Lower leg skin (tissue), 4 donors: ENCODE measurements around the gene PLEKHA6. TPM values are rescaled to one million over a fixed set of nuclear protein-coding genes. Genes with fewer than 3 reads are reported as not detected.

Experiments
- DNase-seq, 2 donors: peaks; one replicate each; pipeline ENCODE4 v3.0.0-alpha.2; 2019; ENCODE audit warnings: low spot score in 2 of 2
- H3K4me3 ChIP-seq: fragments of 200-600 bp; sonication (generic); 2 replicates; pipeline ENCODE4 v1.5.1; 2017; ENCODE audit warnings: mild to moderate bottlenecking, low read depth; ENCODE audit not compliant: poor library complexity, severe bottlenecking
- POLR2A ChIP-seq, 2 donors: fragments of 450-650 bp; IDR thresholded peaks; one replicate each; pipeline ENCODE4 v1.6.1; 2016 to 2017; ENCODE audit warnings: antibody characterized with exemption in 2 of 2, mild to moderate bottlenecking in 1 of 2, moderate library complexity in 1 of 2
- WGBS, 2 donors: methylation state at CpG; one replicate each; pipeline ENCODE4 v1.1.5; 2018; 5-methylcytosine and 5-hydroxymethylcytosine counted together
- intact Hi-C: fragments of 100-400 bp; cut with DNase I; formaldehyde crosslinking; loops from one replicate; pipeline ENCODE4 v1.15.0; 2023; ENCODE audit warnings: low total_unique reads
- total RNA-seq, 4 donors: library from RNA; depleted of rRNA; stranded (reverse); fragments of >200 nt; gene quantifications; one replicate each; pipeline ENCODE4 v1.1.0, GENCODE V29; 2016
- TF ChIP-seq, protein P1 (sequence below), 3 donors: fragments of 450-650 bp; IDR thresholded peaks; one replicate each; pipeline ENCODE4 v1.5.1; 2016; ENCODE audit warnings: antibody characterized with exemption in 3 of 3, mild to moderate bottlenecking in 3 of 3, moderate library complexity in 2 of 3

PLEKHA6 gene
- total RNA-seq, 4 donors from 2014 or later = 1.7 to 16.4 (median 11.1) TPM

DNA sequence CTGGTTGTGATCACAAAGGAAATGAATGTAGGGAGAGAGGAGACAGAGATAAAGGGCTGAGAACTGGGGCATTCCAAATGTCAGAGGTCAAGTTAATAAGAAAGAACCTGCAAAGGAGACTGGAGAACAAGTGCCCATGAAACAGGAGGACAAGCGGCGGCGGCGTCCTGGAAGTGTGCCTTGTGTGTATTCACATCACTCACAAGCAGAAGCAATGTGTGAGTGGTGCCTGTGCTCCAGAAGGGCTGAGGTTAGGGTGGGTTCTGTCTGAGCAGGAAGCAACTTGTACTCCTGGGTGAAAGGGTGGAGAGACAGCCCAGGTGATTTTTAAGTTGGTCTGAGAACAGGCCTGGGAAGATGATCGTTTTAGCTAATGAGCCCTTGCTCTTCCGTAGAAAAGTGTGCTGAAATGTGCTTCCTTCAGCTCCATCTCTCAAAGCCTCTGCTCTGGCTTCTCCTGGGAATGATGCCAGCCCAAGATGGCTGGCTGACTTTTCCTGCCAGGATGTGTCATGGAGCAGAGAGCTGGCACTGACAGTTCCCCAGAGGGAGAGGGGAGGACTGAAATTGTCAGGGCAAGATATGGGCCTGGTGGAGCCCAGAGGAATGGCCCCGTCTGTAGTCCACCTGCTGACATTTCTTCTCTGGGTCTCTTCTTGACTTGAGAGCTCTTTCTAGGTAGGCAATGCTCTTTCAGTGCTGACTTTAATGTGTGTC lies 25.1 kb upstream of the PLEKHA6 start:
- DNase-seq = no peak
- no peak for TF ChIP-seq POLR2A (IDR thresholded peaks at IDR 0.05)
- TF ChIP-seq, protein P1, sequence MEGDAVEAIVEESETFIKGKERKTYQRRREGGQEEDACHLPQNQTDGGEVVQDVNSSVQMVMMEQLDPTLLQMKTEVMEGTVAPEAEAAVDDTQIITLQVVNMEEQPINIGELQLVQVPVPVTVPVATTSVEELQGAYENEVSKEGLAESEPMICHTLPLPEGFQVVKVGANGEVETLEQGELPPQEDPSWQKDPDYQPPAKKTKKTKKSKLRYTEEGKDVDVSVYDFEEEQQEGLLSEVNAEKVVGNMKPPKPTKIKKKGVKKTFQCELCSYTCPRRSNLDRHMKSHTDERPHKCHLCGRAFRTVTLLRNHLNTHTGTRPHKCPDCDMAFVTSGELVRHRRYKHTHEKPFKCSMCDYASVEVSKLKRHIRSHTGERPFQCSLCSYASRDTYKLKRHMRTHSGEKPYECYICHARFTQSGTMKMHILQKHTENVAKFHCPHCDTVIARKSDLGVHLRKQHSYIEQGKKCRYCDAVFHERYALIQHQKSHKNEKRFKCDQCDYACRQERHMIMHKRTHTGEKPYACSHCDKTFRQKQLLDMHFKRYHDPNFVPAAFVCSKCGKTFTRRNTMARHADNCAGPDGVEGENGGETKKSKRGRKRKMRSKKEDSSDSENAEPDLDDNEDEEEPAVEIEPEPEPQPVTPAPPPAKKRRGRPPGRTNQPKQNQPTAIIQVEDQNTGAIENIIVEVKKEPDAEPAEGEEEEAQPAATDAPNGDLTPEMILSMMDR (IDR thresholded peaks at IDR 0.05) = no peak
- intact Hi-C loops = no loop called here
- WGBS, 2 donors = 43 to 48% methylated on average over 7 of the region's 7 CpGs
- H3K4me3 ChIP-seq = no peak overlapping the region

DNA sequence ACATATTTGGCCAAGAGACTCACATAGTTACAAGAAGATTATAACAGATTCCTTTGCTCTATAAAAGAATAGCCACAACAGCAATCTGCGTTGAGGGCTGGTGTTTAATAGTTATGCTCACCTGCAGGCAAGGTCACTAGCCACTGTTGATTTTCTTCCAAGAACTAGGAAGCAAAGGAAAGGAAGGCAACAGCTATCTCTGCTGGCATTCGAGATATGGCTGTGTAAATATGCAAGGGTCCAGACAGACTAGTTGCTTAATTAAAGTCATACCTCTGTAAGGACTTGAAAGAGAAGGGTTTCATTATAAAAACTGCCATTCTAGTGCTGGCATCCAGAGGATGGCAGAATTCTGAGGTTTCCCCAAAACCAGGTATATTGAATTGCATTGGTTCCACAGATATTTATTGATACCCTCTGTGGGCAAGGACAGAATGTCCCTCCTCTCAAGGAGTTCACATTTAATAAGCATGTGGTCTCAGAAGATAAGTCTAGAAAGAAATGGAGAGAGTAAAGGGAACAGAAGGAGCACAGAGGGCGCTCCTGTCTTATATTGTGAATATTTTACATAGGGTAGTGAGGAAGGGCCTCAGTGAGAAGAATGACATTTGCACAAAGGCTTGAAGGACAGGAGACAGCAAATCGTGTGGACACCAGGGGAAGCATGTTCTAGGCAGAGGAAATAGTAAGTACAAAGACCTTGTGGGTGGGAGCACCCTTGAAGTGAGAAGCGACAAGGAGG lies 23.6 kb upstream of the PLEKHA6 start:
- WGBS, 2 donors = 83 to 85% methylated on average over 5 of the region's 5 CpGs

DNA sequence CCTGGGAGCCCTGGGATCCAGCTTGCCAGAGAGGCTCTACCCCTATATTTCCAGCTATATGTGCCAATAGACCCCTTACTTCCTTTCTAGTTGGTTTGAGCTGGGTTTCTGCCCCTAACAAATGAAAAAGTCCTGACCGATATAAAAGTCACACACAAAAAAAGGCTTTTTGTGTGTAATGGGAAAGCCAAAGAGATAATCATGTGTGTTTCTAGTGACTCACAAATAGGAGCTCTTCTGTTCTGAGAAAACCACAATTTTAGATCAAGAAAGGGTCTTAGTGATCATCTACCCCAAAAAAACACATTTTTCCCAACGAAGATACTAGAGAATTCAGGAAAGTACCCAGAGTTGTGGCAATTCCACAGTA lies 23.0 kb upstream of the PLEKHA6 start:
- no peak overlapping the region for H3K4me3 ChIP-seq
- no peak for TF ChIP-seq POLR2A (IDR thresholded peaks at IDR 0.05)
- TF ChIP-seq, protein P1 (IDR thresholded peaks at IDR 0.05) = no peak
- intact Hi-C loops = no loop called here
- WGBS, 2 donors = 45 to 91% methylated on average over 2 of the region's 2 CpGs
- no peak for DNase-seq

More for the DNA sequence above, 23.6 kb upstream of the PLEKHA6 start:
- DNase-seq = no peak
- H3K4me3 ChIP-seq = no peak overlapping the region
- no peak for TF ChIP-seq POLR2A (IDR thresholded peaks at IDR 0.05)
- TF ChIP-seq, protein P1 (IDR thresholded peaks at IDR 0.05) = no peak
- intact Hi-C loops = no loop called here

DNA sequence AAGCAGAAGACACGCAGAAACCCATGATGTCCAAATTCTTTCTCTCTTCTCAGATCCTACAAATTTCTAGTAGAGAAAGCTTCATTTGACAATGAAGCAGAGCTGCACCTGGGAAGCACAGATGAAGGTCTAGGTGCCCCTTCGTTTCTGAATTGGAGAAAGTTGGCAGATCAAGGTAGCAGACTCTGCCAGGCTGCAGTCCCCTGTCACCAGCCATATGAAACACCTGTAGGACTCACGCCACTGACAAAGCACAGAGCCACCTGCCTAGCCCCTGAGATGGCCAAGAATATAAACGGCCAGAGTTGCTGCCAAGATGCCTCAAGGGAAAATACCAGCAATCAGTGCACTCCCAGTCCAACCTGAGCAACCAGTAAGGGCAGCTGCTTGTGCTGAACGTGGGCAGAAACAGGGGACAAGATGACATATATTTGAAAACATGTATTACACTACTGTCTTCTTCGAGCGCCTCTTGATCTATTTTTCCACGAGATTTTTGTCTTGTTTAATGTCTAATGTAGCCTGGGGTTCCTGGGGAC lies 20.6 kb upstream of the PLEKHA6 start:
- DNase-seq = no peak
- H3K4me3 ChIP-seq = no peak overlapping the region
- 41 to 53% methylated on average over 8 of the region's 8 CpGs for WGBS, 2 donors
- intact Hi-C loops = no loop called here
- TF ChIP-seq, protein P1 (IDR thresholded peaks at IDR 0.05) = no peak
- TF ChIP-seq POLR2A (IDR thresholded peaks at IDR 0.05) = no peak

DNA sequence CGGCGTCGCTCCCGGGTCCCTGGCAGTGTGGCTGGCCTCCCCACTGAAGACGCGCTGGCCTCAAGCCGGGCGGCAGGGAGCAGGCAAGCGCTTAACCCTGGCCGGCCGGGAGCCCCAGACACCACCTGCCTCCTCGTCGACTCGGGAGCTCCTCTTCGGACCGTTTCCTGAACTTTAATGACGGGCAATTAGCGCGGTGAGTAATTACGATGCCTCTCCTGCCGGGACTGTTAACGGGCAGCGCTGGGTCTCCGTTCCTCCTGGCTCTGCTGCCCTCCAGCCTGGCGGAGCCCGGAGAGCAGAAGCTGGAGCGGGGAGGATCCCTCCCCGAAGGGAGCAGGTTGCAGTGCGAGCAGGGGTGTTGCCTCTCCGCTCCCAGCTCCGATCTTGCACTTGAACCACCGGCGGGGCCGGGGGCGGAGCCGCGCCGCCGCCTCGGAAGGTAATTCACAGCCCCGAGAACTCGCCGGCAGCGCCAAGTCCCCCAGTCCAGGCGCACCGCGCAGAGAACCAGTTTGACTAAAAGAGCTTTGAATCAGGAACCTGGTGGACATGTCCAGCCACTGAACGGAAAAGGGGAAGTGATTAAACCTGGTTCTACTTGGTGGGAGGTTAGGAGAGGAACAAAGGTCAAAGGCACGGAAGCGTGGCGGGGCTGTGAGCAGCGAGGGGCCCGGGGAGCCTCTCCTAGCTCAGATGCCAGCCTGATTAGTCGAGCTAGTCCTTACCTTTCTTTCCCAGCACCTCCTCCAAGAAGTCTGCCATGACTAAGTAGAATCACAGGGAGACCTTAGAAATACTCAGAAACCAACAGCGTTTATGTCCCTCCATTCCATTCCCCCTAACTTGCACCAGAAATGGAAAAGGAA lies 18.3 kb upstream of the PLEKHA6 start:
- peak in 1 of 2 donors; percentile 85 for DNase-seq
- TF ChIP-seq, protein P1 (IDR thresholded peaks at IDR 0.05) = no peak
- no peak for TF ChIP-seq POLR2A (IDR thresholded peaks at IDR 0.05)
- H3K4me3 ChIP-seq = peak overlapping the region; percentile 17
- WGBS, 2 donors = 3 to 4% methylated on average over 35 to 48 of the region's 55 CpGs
- intact Hi-C loops = no loop called here
